Activated T-helper 2 cell treated with anti-CD3 and anti-CD28 coated beads, Interferon-gamma antibody, Interleukin-2, Interleukin-4, amounts not matched to agents 10 μg/mL and 5 μg/mL and 100 μg/mL, durations not matched to agents 14 hours and 24 hours and 36 hours (primary cell): ENCODE data around the gene CEBPG. TPM values are rescaled to one million over a fixed set of nuclear protein-coding genes. Genes with fewer than 3 reads are reported as not detected.

ENCODE experiments used
- total RNA-seq: library from RNA; stranded (reverse); gene quantifications from 2 replicates; pipeline ENCODE4 v1.2.3, GENCODE V29; 2022

Gene CEBPG
- total RNA-seq, 1 donor from 2014 or later = 26.1 TPM

Other genes with a start within 250 kb of the CEBPG start
- not detected in 2 replicates for gene WDR88, start 241.6 kb upstream of the CEBPG start, total RNA-seq
- 0.21 and 0.30 TPM in 2 replicates for gene LRP3, start 179.4 kb upstream of the CEBPG start, total RNA-seq
- not detected in 2 replicates for gene SLC7A10, start 147.9 kb upstream of the CEBPG start, total RNA-seq
- 0.73 and 0.90 TPM in 2 replicates for gene CEBPA, start 71.2 kb upstream of the CEBPG start, total RNA-seq
- gene PEPD, start 148.1 kb downstream of the CEBPG start, total RNA-seq = 18.9 and 23.8 TPM in 2 replicates
- gene CHST8, start 248.2 kb downstream of the CEBPG start, total RNA-seq = not detected in 2 replicates